Thymus (tissue), 14 donors: ENCODE data around the gene CRIM1. TPM values are rescaled to one million over a fixed set of nuclear protein-coding genes. Genes with fewer than 3 reads are reported as not detected.
"Not testable (repeated sequence)": the region's sequence is repeated elsewhere in the genome, so short reads cannot be mapped to it uniquely, and the experiment has no call there.

Experiments
- DNase-seq, 9 donors: peaks; one replicate each; pipeline ENCODE4 v3.0.0-alpha.2; 2013; ENCODE audit warnings: low spot score in 9 of 9, low read depth in 6 of 9, missing footprints in 1 of 9
- H3K27ac ChIP-seq, 2 donors: one replicate each; pipeline ENCODE4 v1.5.1; 2013; ENCODE audit warnings: control low read depth in 1 of 2, low read depth in 1 of 2, low read length in 1 of 2, mild to moderate bottlenecking in 1 of 2, moderate library complexity in 1 of 2
- H3K27me3 ChIP-seq, 2 donors: one replicate each; pipeline ENCODE4 v1.5.1; 2013; ENCODE audit warnings: low read length in 1 of 2; ENCODE audit not compliant: control insufficient read depth in 2 of 2, insufficient read depth in 1 of 2
- H3K36me3 ChIP-seq, 2 donors: one replicate each; pipeline ENCODE4 v1.5.1; 2013; ENCODE audit warnings: low read length in 1 of 2, mild to moderate bottlenecking in 1 of 2, moderate library complexity in 1 of 2; ENCODE audit not compliant: control insufficient read depth in 2 of 2, insufficient read depth in 2 of 2
- H3K4me1 ChIP-seq, 2 donors: one replicate each; pipeline ENCODE4 v1.5.1; 2013; ENCODE audit warnings: low read length in 2 of 2; ENCODE audit not compliant: control insufficient read depth in 2 of 2, insufficient read depth in 2 of 2
- H3K4me3 ChIP-seq, 2 donors: one replicate each; pipeline ENCODE4 v1.5.1; 2013; ENCODE audit warnings: low read length in 2 of 2, control low read depth in 1 of 2, mild to moderate bottlenecking in 1 of 2
- H3K9me3 ChIP-seq, 2 donors: one replicate each; pipeline ENCODE4 v1.5.1; 2013; ENCODE audit warnings: low read length in 1 of 2, mild to moderate bottlenecking in 1 of 2; ENCODE audit not compliant: control insufficient read depth in 2 of 2, insufficient read depth in 1 of 2
- WGBS: extraction: QIAGEN DNeasy Blood & Tissue Kit; methylation state at CpG from one replicate; pipeline ENCODE4 v1.1.7; 2013; 5-methylcytosine and 5-hydroxymethylcytosine counted together
- long read RNA-seq, 10 donors: transcript quantifications; one replicate each; lab custom pipeline, GENCODE V29; 2026
- polyA plus RNA-seq: library from polyadenylated mRNA; stranded (reverse); fragments of 200-250 nt; gene quantifications from one replicate; pipeline ENCODE4 v1.2.3, GENCODE V29; 2013
- total RNA-seq: library from RNA; stranded (reverse); fragments of 120-200 nt; gene quantifications from one replicate; pipeline ENCODE4 v1.2.4, GENCODE V29; 2013
- donor health status: healthy.

The CRIM1 gene
- total RNA-seq = 9.1 TPM
- polyA plus RNA-seq = 24.3 TPM
- long read RNA-seq, donor 1 = 0 reads
- long read RNA-seq, donor 2, full-length matches to known transcripts = 2 of 2 reads
- long read RNA-seq, donor 2, partial matches to known transcripts = 0 of 2 reads
- long read RNA-seq, donor 2, other reads (novel, unspliced or antisense) = 0 of 2 reads
- long read RNA-seq, donor 3 = 0 reads
- long read RNA-seq, donor 4, partial matches to known transcripts = 30 of 39 reads
- long read RNA-seq, donor 4, other reads (novel, unspliced or antisense) = 9 of 39 reads
- long read RNA-seq, donor 5 = 0 reads
- long read RNA-seq, donor 6 = 0 reads
- long read RNA-seq, donor 7 = 0 reads
- long read RNA-seq, donor 8 = 0 reads
- long read RNA-seq, donor 9 = 0 reads
- long read RNA-seq, donor 10 = 0 reads

- 1% methylated on average over 82 of the region's 82 CpGs for WGBS
- DNase-seq = peak in 4 of 9 donors; percentile 37 to 66 (median 48)
- no peaks in the 10 kb centered on the region for H3K36me3 ChIP-seq
- peaks cover 11 to 20% of the 10 kb centered on the region in 2 donors for H3K4me1 ChIP-seq
- H3K4me3 ChIP-seq = peak within 1 kb of the TSS; percentile 49 to 72
- peaks cover 45 to 53% of the 10 kb centered on the region in 2 donors for H3K27me3 ChIP-seq
- H3K9me3 ChIP-seq = peaks cover 0 to 3% of the 10 kb centered on the region in 2 donors
- H3K27ac ChIP-seq = peak within 1 kb of the TSS in 1 of 2 donors; percentile 68
Observed at GRCh38 chr2:36355151-36355889, at the start of gene CRIM1. Gene CRIM1, plus strand, starts transcription at chr2:36355778. Its CDS starts 515 bp downstream, at chr2:36356293.

GRCh38 chr2:36307441-36307840 is 48.1 kb upstream of the CRIM1 start:
- Histone ChIP-seq H3K27ac (no peak overlapping the region), H3K4me1 (no peaks in the 10 kb centered on the region), H3K36me3 (no peaks in the 10 kb centered on the region), H3K27me3 (no peaks in the 10 kb centered on the region), H3K4me3 (no peak overlapping the region), H3K9me3 (no peaks in the 10 kb centered on the region)
- 96% methylated on average over 3 of the region's 3 CpGs for WGBS
- no peak for DNase-seq

GRCh38 chr2:36310444-36310843 is 45.1 kb upstream of the CRIM1 start:
- not testable (repeated sequence) for H3K27ac ChIP-seq, H3K27me3 ChIP-seq, H3K4me1 ChIP-seq, H3K9me3 ChIP-seq, H3K36me3 ChIP-seq, DNase-seq, H3K4me3 ChIP-seq
- 90% methylated on average over 1 of the region's 1 CpG for whole genome bisulfite sequencing

GRCh38 chr2:36318547-36318946 is 37.0 kb upstream of the CRIM1 start:
- peaks cover 0 to 7% of the 10 kb centered on the region in 2 donors for H3K9me3 ChIP-seq
- no peak overlapping the region for H3K27ac ChIP-seq
- H3K4me1 ChIP-seq = no peaks in the 10 kb centered on the region
- no peak for DNase-seq
- WGBS = 92% methylated on average over 1 of the region's 1 CpG
- no peaks in the 10 kb centered on the region for H3K36me3 ChIP-seq
- H3K27me3 ChIP-seq = no peaks in the 10 kb centered on the region
- H3K4me3 ChIP-seq = no peak overlapping the region

GRCh38 chr2:36322108-36322507 is 33.5 kb upstream of the CRIM1 start:
- H3K27ac ChIP-seq = no peak overlapping the region
- H3K4me1 ChIP-seq = peaks cover 0 to 3% of the 10 kb centered on the region in 2 donors
- H3K9me3 ChIP-seq = no peaks in the 10 kb centered on the region
- no peak overlapping the region for H3K4me3 ChIP-seq
- H3K27me3 ChIP-seq = no peaks in the 10 kb centered on the region
- WGBS = 68% methylated on average over 3 of the region's 3 CpGs
- peak in 1 of 9 donors; percentile 20 for DNase-seq
- no peaks in the 10 kb centered on the region for H3K36me3 ChIP-seq

- Histone ChIP-seq H3K4me3 (no peak overlapping the region), H3K4me1 (peaks cover 0 to 3% of the 10 kb centered on the region in 2 donors), H3K27me3 (no peaks in the 10 kb centered on the region), H3K27ac (no peak overlapping the region), H3K36me3 (no peaks in the 10 kb centered on the region), H3K9me3 (no peaks in the 10 kb centered on the region)
- 51% methylated on average over 4 of the region's 4 CpGs for WGBS
- DNase-seq = peak in 1 of 9 donors; percentile 12
Observed at GRCh38 chr2:36326286-36326685, 29.3 kb upstream of the CRIM1 start.

GRCh38 chr2:36329251-36329650 is 26.3 kb upstream of the CRIM1 start:
- Histone ChIP-seq H3K36me3 (no peaks in the 10 kb centered on the region), H3K9me3 (no peaks in the 10 kb centered on the region), H3K27ac (no peak overlapping the region), H3K4me3 (no peak overlapping the region), H3K4me1 (peaks cover 0 to 3% of the 10 kb centered on the region in 2 donors), H3K27me3 (no peaks in the 10 kb centered on the region)
- 98% methylated on average over 2 of the region's 2 CpGs for WGBS
- no peak for DNase-seq

GRCh38 chr2:36329746-36330472 is 25.7 kb upstream of the CRIM1 start:
- H3K27ac ChIP-seq = no peak overlapping the region
- 93% methylated on average over 4 of the region's 4 CpGs for WGBS
- DNase-seq = no peak
- no peaks in the 10 kb centered on the region for H3K9me3 ChIP-seq
- no peaks in the 10 kb centered on the region for H3K36me3 ChIP-seq
- H3K4me3 ChIP-seq = no peak overlapping the region
- H3K27me3 ChIP-seq = no peaks in the 10 kb centered on the region
- H3K4me1 ChIP-seq = peaks cover 0 to 3% of the 10 kb centered on the region in 2 donors
